Measurements from ENCODE around the gene SLC38A5. TPM values are rescaled to one million over a fixed set of nuclear protein-coding genes. Genes with fewer than 3 reads are reported as not detected.

The SLC38A5 gene
- total and polyA plus RNA-seq, 9 of the 15 experiments (the other 6 are each of a cell fraction or from before 2014, with no cell fraction given), result 9.3 to 228 (median 142) TPM

- TF ChIP-seq MNT (conservative IDR thresholded peaks at IDR 0.05) (peak in 1 of 2 experiments; percentile 48; a peak in 1 of 4 replicates), SMC3 (conservative IDR thresholded peaks at IDR 0.05; ENCODE audit: insufficient read depth, low read depth, low read length) (no peak), HCFC1 (IDR thresholded peaks at IDR 0.05; ENCODE audit: low read depth, low read length) (no peak), E2F1 (CRISPR knock-in tag; IDR thresholded peaks at IDR 0.05) (no peak), CBFA2T2 (conservative IDR thresholded peaks at IDR 0.05) (no peak)
Measured at GRCh38 chrX:48508400-48509244, 38.6 kb upstream of the SLC38A5 start, which contains the start of gene PORCN (continued).

- intact Hi-C loops (cut with micrococcal nuclease), result no loop called here
- TF ChIP-seq RREB1 (CRISPR knock-in tag; IDR thresholded peaks at IDR 0.05) (no peak), ARHGAP35 (IDR thresholded peaks at IDR 0.05; ENCODE audit: partially characterized antibody) (no peak), TGIF2 (CRISPR knock-in tag; IDR thresholded peaks at IDR 0.05) (no peak), HDAC2 (IDR thresholded peaks at IDR 0.05) (no peak), LCOR (CRISPR knock-in tag; IDR thresholded peaks at IDR 0.05) (no peak), ZKSCAN3 (CRISPR knock-in tag; IDR thresholded peaks at IDR 0.05) (no peak)
Measured at GRCh38 chrX:48507246-48507645, 37.2 kb upstream of the SLC38A5 start.

More at GRCh38 chrX:48507246-48507645, 37.2 kb upstream of the SLC38A5 start:
- no peaks in the 10 kb centered on the region for H3K9me1 ChIP-seq (ENCODE audit: control insufficient read depth, insufficient read depth, low read length)
- no peaks in the 10 kb centered on the region for H3K27me3 ChIP-seq (ENCODE audit: control insufficient read depth in 2 of 2, insufficient read depth in 2 of 2, low read length in 2 of 2)
- ChIA-PET CTCF (ENCODE audit: low intra/inter-chr PET ratio) (no interaction called here), POLR2A (interaction anchor here (0.6 to 2.1 kb wide), 3 partner anchors 8 to 15 kb away, joined by 3 to 10 read pairs (median 3); no protein-coding TSS in a partner anchor)
- FAIRE-seq (no peak), DNase-seq (ENCODE audit: extremely low read depth in 1 of 4, low spot score in 3 of 4) (no peak), ATAC-seq (no peak)
- no peaks in the 10 kb centered on the region for H3K36me3 ChIP-seq (ENCODE audit: control insufficient read depth, insufficient read depth, low read length)
- H2AFZ ChIP-seq (ENCODE audit: low read depth, low read length), result no peak overlapping the region
- H3K4me2 ChIP-seq (ENCODE audit: insufficient read depth, low read length), result no peak overlapping the region
- BruUV-seq (replicated peaks), result no TSS peak
- H3K79me2 ChIP-seq (ENCODE audit: control insufficient read depth, insufficient read depth, low read length), result peaks cover 5% of the 10 kb centered on the region; the same call in 2 of the 3 replicates
- no peaks in the 10 kb centered on the region for H4K20me1 ChIP-seq (replicated peaks; ENCODE audit: control insufficient read depth, insufficient read depth, low read length)
- peaks cover 5 to 20% of the 10 kb centered on the region in 2 experiments; a peak in 4 of 5 replicates for H3K4me1 ChIP-seq (replicated peaks in 1 of 2; ENCODE audit: control insufficient read depth in 2 of 2, insufficient read depth in 2 of 2, low read length in 2 of 2)
- H3K9me3 ChIP-seq (replicated peaks; ENCODE audit: control insufficient read depth, insufficient read depth, low read depth, low read length), result no peaks in the 10 kb centered on the region
- in situ Hi-C loops (cut with MboI), result no loop called here
- H3K27ac ChIP-seq (ENCODE audit: extremely low read depth, low read depth, low read length), result no peak overlapping the region
- no peak overlapping the region for H3K4me3 ChIP-seq
- H3K9ac ChIP-seq (ENCODE audit: insufficient read depth in 1 of 2, low read depth in 2 of 2, low read length in 2 of 2), result no peak overlapping the region; a peak in 1 of 4 replicates
- whole genome bisulfite sequencing (ENCODE audit: insufficient coverage, low coverage, missing lambda C conversion rate), result 66% methylated on average over 5 of the region's 5 CpGs

All from K562 (cell line).